ENCODE measurements around the gene BRD3OS. TPM values are rescaled to one million over a fixed set of nuclear protein-coding genes. Genes with fewer than 3 reads are reported as not detected.

The BRD3OS gene
- total and polyA plus RNA-seq, 2 donors (not counting 1 experiment from before 2014, with no cell fraction given), result 12.0 to 25.3 TPM

GRCh38 chr9:134027561-134027960, 2.3 kb downstream of the BRD3OS start:
- Histone ChIP-seq H4K20me1 (ENCODE audit: control insufficient read depth, insufficient read depth, low read length, poor library complexity, severe bottlenecking) (peaks cover 13% of the 10 kb centered on the region), H3K9ac (ENCODE audit: low read length) (no peak overlapping the region), H3K27ac (ENCODE audit: low read length in 2 of 2) (no peak overlapping the region), H3K36me3 (replicated peaks in 1 of 2; ENCODE audit: control extremely low read depth in 1 of 2, control insufficient read depth in 1 of 2, extremely low read depth in 1 of 2, insufficient read depth in 2 of 2, low read length in 1 of 2) (peaks cover 0 to 30% of the 10 kb centered on the region in 2 experiments), H3K4me1 (ENCODE audit: control insufficient read depth in 2 of 2, insufficient read depth in 2 of 2, low read length in 2 of 2) (peaks cover 6 to 19% of the 10 kb centered on the region in 2 donors), H3K9me3 (ENCODE audit: control extremely low read depth in 1 of 3, control insufficient read depth in 2 of 3, insufficient read depth in 1 of 3, low read length in 2 of 3) (peaks cover 0 to 5% (median 0%) of the 10 kb centered on the region in 3 donors), H3K79me2 (ENCODE audit: control insufficient read depth, insufficient read depth, low read length) (peaks cover 4% of the 10 kb centered on the region), H3K27me3 (replicated peaks in 1 of 4; ENCODE audit: control extremely low read depth in 1 of 4, control insufficient read depth in 3 of 4, insufficient read depth in 4 of 4, low read length in 3 of 4) (no peaks in the 10 kb centered on the region), H3K4me3 (ENCODE audit: control extremely low read depth in 1 of 5, extremely low read depth in 1 of 5, insufficient read depth in 1 of 5, low read depth in 2 of 5, low read length in 4 of 5) (no peak overlapping the region), H2AFZ (ENCODE audit: insufficient read depth, low read depth, low read length, poor library complexity, severe bottlenecking) (no peak overlapping the region), H3K4me2 (replicated peaks; ENCODE audit: low read depth, low read length, poor library complexity, severe bottlenecking) (no peak overlapping the region)
- H3K27me3 Mint-ChIP-seq, result no peaks in the 10 kb centered on the region
- H3K4me1 Mint-ChIP-seq, result peaks cover 11% of the 10 kb centered on the region
- H3K4me3 Mint-ChIP-seq, result peak overlapping the region; percentile 64
- DNase-seq (no peak), ATAC-seq (ENCODE audit: low read depth) (no peak)
- intact Hi-C loops (cut with micrococcal nuclease), result no loop called here
- ChIA-PET CTCF (no interaction called here), POLR2A (interaction anchor here (0.6 kb wide), 1 partner anchor 1081 kb away, joined by 3 read pairs; no protein-coding TSS in a partner anchor)
- WGBS (ENCODE audit: insufficient coverage), result 96% methylated on average over 7 of the region's 7 CpGs
- TF ChIP-seq CTCF (IDR thresholded peaks at IDR 0.05) (no peak), EZH2 (IDR thresholded peaks at IDR 0.05; ENCODE audit: borderline replicate concordance, insufficient read depth, low read depth, low read length, poor library complexity, severe bottlenecking) (no peak)
- H3K9me3 Mint-ChIP-seq (ENCODE audit: insufficient read depth), result no peaks in the 10 kb centered on the region
- no peak overlapping the region for H3K27ac Mint-ChIP-seq

- ATAC-seq (ENCODE audit: low read depth) (no peak), DNase-seq (no peak)
- Histone ChIP-seq H3K4me3 (ENCODE audit: control extremely low read depth in 1 of 5, extremely low read depth in 1 of 5, insufficient read depth in 1 of 5, low read depth in 2 of 5, low read length in 4 of 5) (no peak overlapping the region), H3K79me2 (ENCODE audit: control insufficient read depth, insufficient read depth, low read length) (peaks cover 4% of the 10 kb centered on the region), H2AFZ (ENCODE audit: insufficient read depth, low read depth, low read length, poor library complexity, severe bottlenecking) (no peak overlapping the region), H3K9me3 (ENCODE audit: control extremely low read depth in 1 of 3, control insufficient read depth in 2 of 3, insufficient read depth in 1 of 3, low read length in 2 of 3) (peaks cover 0 to 8% (median 0%) of the 10 kb centered on the region in 3 donors), H3K36me3 (replicated peaks in 1 of 2; ENCODE audit: control extremely low read depth in 1 of 2, control insufficient read depth in 1 of 2, extremely low read depth in 1 of 2, insufficient read depth in 2 of 2, low read length in 1 of 2) (peaks cover 0 to 34% of the 10 kb centered on the region in 2 experiments), H3K4me2 (replicated peaks; ENCODE audit: low read depth, low read length, poor library complexity, severe bottlenecking) (no peak overlapping the region), H3K4me1 (ENCODE audit: control insufficient read depth in 2 of 2, insufficient read depth in 2 of 2, low read length in 2 of 2) (peaks cover 6 to 19% of the 10 kb centered on the region in 2 donors), H4K20me1 (ENCODE audit: control insufficient read depth, insufficient read depth, low read length, poor library complexity, severe bottlenecking) (peaks cover 13% of the 10 kb centered on the region), H3K27me3 (replicated peaks in 1 of 4; ENCODE audit: control extremely low read depth in 1 of 4, control insufficient read depth in 3 of 4, insufficient read depth in 4 of 4, low read length in 3 of 4) (no peaks in the 10 kb centered on the region), H3K27ac (ENCODE audit: low read length in 2 of 2) (no peak overlapping the region), H3K9ac (ENCODE audit: low read length) (no peak overlapping the region)
- TF ChIP-seq CTCF (IDR thresholded peaks at IDR 0.05) (no peak), EZH2 (IDR thresholded peaks at IDR 0.05; ENCODE audit: borderline replicate concordance, insufficient read depth, low read depth, low read length, poor library complexity, severe bottlenecking) (no peak)
- H3K27ac Mint-ChIP-seq, result no peak overlapping the region
- H3K4me1 Mint-ChIP-seq, result peaks cover 11% of the 10 kb centered on the region
- H3K27me3 Mint-ChIP-seq, result no peaks in the 10 kb centered on the region
- POLR2A ChIA-PET, result no interaction called here
- peak overlapping the region; percentile 1 for H3K4me3 Mint-ChIP-seq
- WGBS (ENCODE audit: insufficient coverage), result 98% methylated on average over 8 of the region's 9 CpGs
- intact Hi-C loops (cut with micrococcal nuclease), result no loop called here
- CTCF ChIA-PET, result interaction anchor here (0.6 kb wide), 1 partner anchor 51 kb away, joined by 3 read pairs; no protein-coding TSS in a partner anchor
- H3K9me3 Mint-ChIP-seq (ENCODE audit: insufficient read depth), result no peaks in the 10 kb centered on the region
Measured at GRCh38 chr9:134028076-134028475, 2.8 kb downstream of the BRD3OS start.
